H9 (cell line): ENCODE measurements around the gene PCDHA8. TPM values are rescaled to one million over a fixed set of nuclear protein-coding genes. Genes with fewer than 3 reads are reported as not detected.

Experiments
- DNase-seq: peaks from one replicate; pipeline ENCODE4 v3.0.0-alpha.2; 2017
- H2AFZ ChIP-seq: one replicate; pipeline ENCODE4 v1.6.1; 2013; ENCODE audit warnings: mild to moderate bottlenecking, low read length, control low read depth, moderate library complexity
- H2AK5ac ChIP-seq: 2 replicates; pipeline ENCODE4 v1.6.1; 2013; ENCODE audit warnings: low read length, control low read depth, mixed read lengths; ENCODE audit not compliant: insufficient read length
- H2BK120ac ChIP-seq: one replicate; pipeline ENCODE4 v1.6.1; 2013; ENCODE audit warnings: low read depth, mild to moderate bottlenecking, low read length, control low read depth, inconsistent platforms; ENCODE audit not compliant: poor library complexity, severe bottlenecking
- H2BK12ac ChIP-seq: 2 replicates; pipeline ENCODE4 v1.6.1; 2013; ENCODE audit warnings: low read length, control low read depth, mixed read lengths, low read depth; ENCODE audit not compliant: insufficient read length
- H2BK15ac ChIP-seq: 2 replicates; pipeline ENCODE4 v1.6.1; 2013; ENCODE audit warnings: low read depth, low read length, control low read depth
- H2BK20ac ChIP-seq: one replicate; pipeline ENCODE4 v1.6.1; 2013; ENCODE audit warnings: low read depth, mild to moderate bottlenecking, low read length, control low read depth, inconsistent platforms; ENCODE audit not compliant: poor library complexity, severe bottlenecking
- H2BK5ac ChIP-seq: 2 replicates; pipeline ENCODE4 v1.6.1; 2013; ENCODE audit warnings: low read length, control low read depth, mixed read lengths; ENCODE audit not compliant: insufficient read length
- H3K14ac ChIP-seq: 2 replicates; pipeline ENCODE4 v1.6.1; 2013; ENCODE audit warnings: low read length, control low read depth; ENCODE audit not compliant: insufficient read depth
- H3K18ac ChIP-seq: 2 replicates; pipeline ENCODE4 v1.6.1; 2013; ENCODE audit warnings: low read depth, mild to moderate bottlenecking, mixed read lengths, low read length, control low read depth; ENCODE audit not compliant: insufficient read length
- H3K23ac ChIP-seq: 2 replicates; pipeline ENCODE4 v1.6.1; 2013; ENCODE audit warnings: low read length, control low read depth, mixed read lengths, low read depth; ENCODE audit not compliant: insufficient read length
- H3K23me2 ChIP-seq: 2 replicates; pipeline ENCODE4 v1.6.1; 2013; ENCODE audit warnings: low read depth, mild to moderate bottlenecking, mixed read lengths, low read length, control low read depth; ENCODE audit not compliant: insufficient read length, poor library complexity, severe bottlenecking
- H3K27ac ChIP-seq: 2 replicates; pipeline ENCODE4 v1.5.1; 2013; ENCODE audit warnings: low read length, control low read depth, mixed read lengths, low read depth; ENCODE audit not compliant: insufficient read length
- H3K27me3 ChIP-seq: 2 replicates; pipeline ENCODE4 v1.6.1; 2013; ENCODE audit warnings: low read length, control low read depth, inconsistent platforms; ENCODE audit not compliant: insufficient read depth
- H3K4ac ChIP-seq: 2 replicates; pipeline ENCODE4 v1.6.1; 2013; ENCODE audit warnings: low read depth, mild to moderate bottlenecking, control low read depth, inconsistent platforms, low read length, moderate library complexity
- H3K4me1 ChIP-seq: 2 replicates; pipeline ENCODE4 v1.6.1; 2013; ENCODE audit warnings: low read length, control low read depth, inconsistent platforms; ENCODE audit not compliant: insufficient read depth
- H3K4me2 ChIP-seq: 2 replicates; pipeline ENCODE4 v1.6.1; 2013; ENCODE audit warnings: low read length, control low read depth, mixed read lengths; ENCODE audit not compliant: insufficient read length, insufficient read depth
- H3K56ac ChIP-seq: 2 replicates; pipeline ENCODE4 v1.6.1; 2013; ENCODE audit warnings: low read depth, mild to moderate bottlenecking, mixed read lengths, low read length, control low read depth; ENCODE audit not compliant: insufficient read length
- H3K79me1 ChIP-seq: 2 replicates; pipeline ENCODE4 v1.6.1; 2013; ENCODE audit warnings: low read depth, mild to moderate bottlenecking, moderate library complexity, low read length, control low read depth, inconsistent platforms; ENCODE audit not compliant: insufficient read depth, poor library complexity, severe bottlenecking
- H3K79me2 ChIP-seq: 2 replicates; pipeline ENCODE4 v1.6.1; 2013; ENCODE audit warnings: low read length, control low read depth, inconsistent platforms; ENCODE audit not compliant: insufficient read depth
- H3K9ac ChIP-seq: 2 replicates; pipeline ENCODE4 v1.6.1; 2013; ENCODE audit warnings: low read length, control low read depth, mixed read lengths; ENCODE audit not compliant: insufficient read length; ENCODE audit errors: extremely low read depth
- H3K9me3 ChIP-seq: one replicate; pipeline ENCODE4 v1.6.1; 2013; ENCODE audit warnings: low read depth, low read length, inconsistent platforms; ENCODE audit not compliant: control insufficient read depth
- H3T11ph ChIP-seq: one replicate; pipeline ENCODE4 v1.6.1; 2013; ENCODE audit warnings: mild to moderate bottlenecking, low read length, control low read depth, inconsistent platforms
- H4K20me1 ChIP-seq: one replicate; pipeline ENCODE4 v1.6.1; 2013; ENCODE audit not compliant: control insufficient read depth, insufficient read length, insufficient read depth
- H4K5ac ChIP-seq: 2 replicates; pipeline ENCODE4 v1.6.1; 2013; ENCODE audit warnings: low read depth, mild to moderate bottlenecking, mixed read lengths, low read length, control low read depth; ENCODE audit not compliant: insufficient read length
- H4K8ac ChIP-seq: replicated peaks from 2 replicates; pipeline ENCODE4 v1.6.1; 2013; ENCODE audit warnings: low read length, control low read depth, mixed read lengths, low read depth; ENCODE audit not compliant: insufficient read length
- H4K91ac ChIP-seq: 2 replicates; pipeline ENCODE4 v1.6.1; 2013; ENCODE audit warnings: low read depth, mild to moderate bottlenecking, moderate library complexity, mixed read lengths, low read length, control low read depth; ENCODE audit not compliant: insufficient read length
- H3K27ac Mint-ChIP-seq, 3 experiments: 2 replicates in 2 of 3; 3 replicates in 1 of 3; pipeline ENCODE4 v1.8.0; 2020 to 2021; ENCODE audit warnings: mixed read lengths in 3 of 3, mild to moderate bottlenecking in 1 of 3, moderate library complexity in 1 of 3
- H3K27me3 Mint-ChIP-seq: 2 replicates; pipeline ENCODE4 v1.8.0; 2021; ENCODE audit warnings: low read depth, mild to moderate bottlenecking, moderate library complexity, mixed read lengths
- H3K36me3 Mint-ChIP-seq, 3 experiments: 2 replicates in 2 of 3; 3 replicates in 1 of 3; pipeline ENCODE4 v1.8.0; 2020 to 2021; ENCODE audit warnings: low read depth in 3 of 3, mixed read lengths in 3 of 3; ENCODE audit not compliant: insufficient read depth in 1 of 3
- H3K4me1 Mint-ChIP-seq, 2 experiments: 2 replicates each; pipeline ENCODE4 v1.8.0; 2020; ENCODE audit warnings: mixed read lengths in 2 of 2
- H3K4me3 Mint-ChIP-seq, 2 experiments: 2 replicates in 1 of 2; 3 replicates in 1 of 2; pipeline ENCODE4 v1.8.0; 2020 to 2021; ENCODE audit warnings: mild to moderate bottlenecking in 2 of 2, mixed read lengths in 2 of 2, moderate library complexity in 1 of 2
- H3K9me3 Mint-ChIP-seq, 2 experiments: 2 replicates in 1 of 2; 3 replicates in 1 of 2; pipeline ENCODE4 v1.8.0; 2020; ENCODE audit warnings: mild to moderate bottlenecking in 2 of 2, mixed read lengths in 2 of 2, moderate library complexity in 1 of 2
- CTCF ChIP-seq: fragments of 200-600 bp; sonication (generic); conservative IDR thresholded peaks from 3 replicates; pipeline ENCODE4 v1.8.0; 2021; ENCODE audit warnings: antibody characterized with exemption, mild to moderate bottlenecking
- WGBS: extraction: QIAGEN DNeasy Blood & Tissue Kit; methylation state at CpG from one replicate; pipeline ENCODE4 v1.1.7; 2013; ENCODE audit warnings: missing lambda C conversion rate, low lambda C conversion rate, mixed read lengths; ENCODE audit not compliant: insufficient read length; ENCODE audit errors: extremely low coverage; 5-methylcytosine and 5-hydroxymethylcytosine counted together
- total RNA-seq: library from RNA; stranded (reverse); gene quantifications from 2 replicates; pipeline ENCODE4 v1.2.1, GENCODE V29; 2021

PCDHA8 gene
- total RNA-seq, 1 experiment from 2014 or later = 0.57 TPM

DNA sequence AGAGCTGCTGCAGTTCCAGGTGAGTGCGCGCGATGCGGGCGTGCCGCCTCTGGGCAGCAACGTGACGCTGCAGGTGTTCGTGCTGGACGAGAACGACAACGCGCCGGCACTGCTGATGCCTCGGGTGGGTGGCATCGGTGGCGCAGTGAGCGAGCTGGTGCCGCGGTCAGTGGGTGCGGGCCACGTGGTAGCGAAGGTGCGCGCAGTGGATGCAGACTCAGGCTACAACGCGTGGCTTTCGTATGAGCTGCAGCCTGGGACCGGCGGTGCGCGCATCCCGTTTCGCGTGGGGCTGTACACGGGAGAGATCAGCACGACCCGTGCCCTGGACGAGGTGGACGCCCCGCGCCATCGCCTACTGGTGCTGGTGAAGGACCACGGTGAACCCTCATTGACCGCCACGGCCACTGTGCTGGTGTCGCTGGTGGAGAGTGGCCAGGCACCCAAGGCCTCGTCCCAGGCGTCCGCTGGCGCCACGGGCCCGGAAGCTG is 38.2 kb upstream of the PCDHA8 start:
- TF ChIP-seq CTCF = no peak
- Histone ChIP-seq H3K18ac (no peak overlapping the region), H3K23me2 (no peaks in the 10 kb centered on the region), H2BK5ac (no peak overlapping the region), H3K4ac (no peak overlapping the region), H3K79me1 (no peaks in the 10 kb centered on the region), H3K9ac (no peak overlapping the region), H4K5ac (no peak overlapping the region), H3K27ac (no peak overlapping the region), H4K8ac (no peak overlapping the region), H3T11ph (no peak overlapping the region), H2BK12ac (no peak overlapping the region), H4K20me1 (no peaks in the 10 kb centered on the region), H3K4me2 (no peak overlapping the region), H3K79me2 (no peaks in the 10 kb centered on the region), H3K23ac (no peak overlapping the region), H2BK20ac (no peak overlapping the region), H4K91ac (no peak overlapping the region), H3K14ac (no peak overlapping the region), H2BK15ac (no peak overlapping the region), H2BK120ac (no peak overlapping the region), H3K4me1 (no peaks in the 10 kb centered on the region), H2AK5ac (no peak overlapping the region), H3K9me3 (no peaks in the 10 kb centered on the region), H3K27me3 (no peaks in the 10 kb centered on the region), H2AFZ (no peak overlapping the region), H3K56ac (no peak overlapping the region)
- peaks cover 0 to 2% of the 10 kb centered on the region in 2 experiments; a peak in 1 of 4 replicates for H3K4me1 Mint-ChIP-seq
- peaks cover 46 to 47% of the 10 kb centered on the region in 2 experiments for H3K9me3 Mint-ChIP-seq
- H3K4me3 Mint-ChIP-seq = no peak overlapping the region
- peaks cover 8 to 42% (median 33%) of the 10 kb centered on the region in 3 experiments for H3K36me3 Mint-ChIP-seq
- no peak for DNase-seq
- no peaks in the 10 kb centered on the region for H3K27me3 Mint-ChIP-seq
- no peak overlapping the region for H3K27ac Mint-ChIP-seq
- no CpG with 5 or more reads among the region's 53 CpGs for WGBS
